ENCODE results near the gene OR2AG2. TPM values are rescaled to one million over a fixed set of nuclear protein-coding genes. Genes with fewer than 3 reads are reported as not detected.

OR2AG2 gene
- total RNA-seq, 3 donors from 2014 or later (not counting 1 experiment from before 2014, with no cell fraction given), result not detected

- Histone ChIP-seq H3K27me3 (ENCODE audit: control insufficient read depth, insufficient read depth, low read length) (no peaks in the 10 kb centered on the region), H3K36me3 (ENCODE audit: control insufficient read depth, insufficient read depth, low read length) (no peaks in the 10 kb centered on the region), H3K9me3 (ENCODE audit: control insufficient read depth, insufficient read depth, low read length) (no peaks in the 10 kb centered on the region), H3K27ac (ENCODE audit: low read length) (peak overlapping the region; percentile 91), H3K4me1 (ENCODE audit: control insufficient read depth, insufficient read depth, low read length) (peaks cover 10% of the 10 kb centered on the region), H3K4me3 (ENCODE audit: low read length) (peak overlapping the region; percentile 84)
- H3K4me3 Mint-ChIP-seq, result no peak overlapping the region
- H3K9me3 Mint-ChIP-seq, result no peaks in the 10 kb centered on the region
- DNase-seq (peak; percentile 38 to 78), ATAC-seq (peak; percentile 87 to 91 (median 88))
- intact Hi-C loops (cut with micrococcal nuclease), result loop anchor here (10.0 kb wide), 1 partner anchor 141 kb away; the partner anchor contains the start of genes ILK and RRP8
- no peak for TF ChIP-seq CTCF (IDR thresholded peaks at IDR 0.05)
- H3K27me3 Mint-ChIP-seq (ENCODE audit: low read depth in 2 of 2), result no peaks in the 10 kb centered on the region
- no peaks in the 10 kb centered on the region for H3K36me3 Mint-ChIP-seq
- H3K4me1 Mint-ChIP-seq, result peaks cover 0 to under 1% of the 10 kb centered on the region in 2 donors
- H3K27ac Mint-ChIP-seq, result no peak overlapping the region
- 0% methylated on average over 5 of the region's 5 CpGs for WGBS (ENCODE audit: insufficient coverage)
These were observed 25.6 kb downstream of the OR2AG2 start for GRCh38 chr11:6746086-6746618.

DNA sequence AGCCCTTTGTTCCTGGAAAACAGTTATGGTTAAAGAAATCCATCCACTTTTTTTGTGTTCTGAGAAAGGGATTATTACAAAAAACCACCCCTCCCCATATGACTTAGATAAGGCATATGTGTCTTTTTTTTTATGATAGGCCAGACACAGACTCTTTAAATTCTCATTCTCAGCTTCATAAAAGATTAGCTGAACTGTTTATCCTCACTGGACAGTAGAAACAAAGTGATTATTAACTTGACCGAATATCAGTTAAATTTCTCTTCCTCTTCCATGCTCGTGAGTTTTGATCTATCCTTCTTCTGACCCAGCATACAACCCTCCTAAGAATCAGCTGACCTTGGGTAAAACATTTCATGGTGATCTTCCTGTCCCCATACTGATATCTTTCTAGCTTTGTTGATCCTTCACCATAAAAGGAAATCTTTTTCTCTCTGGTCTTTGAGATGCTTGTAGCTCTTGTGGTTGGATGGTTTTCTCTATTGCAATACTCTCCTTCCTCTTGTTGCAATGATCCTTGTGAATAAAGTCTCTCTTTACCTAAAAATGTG, 26.2 kb downstream of the OR2AG2 start:
- peak; percentile 28 to 56 (median 54) for ATAC-seq
- intact Hi-C loops (cut with micrococcal nuclease), result loop anchor here (1.0 to 10.0 kb wide), 2 partner anchors 12 to 141 kb away; partner anchors contain the start of genes ILK and RRP8
- Histone ChIP-seq H3K9me3 (ENCODE audit: control insufficient read depth, insufficient read depth, low read length) (no peaks in the 10 kb centered on the region), H3K36me3 (ENCODE audit: control insufficient read depth, insufficient read depth, low read length) (no peaks in the 10 kb centered on the region), H3K27me3 (ENCODE audit: control insufficient read depth, insufficient read depth, low read length) (no peaks in the 10 kb centered on the region), H3K4me1 (ENCODE audit: control insufficient read depth, insufficient read depth, low read length) (peaks cover 10% of the 10 kb centered on the region), H3K4me3 (ENCODE audit: low read length) (peak overlapping the region; percentile 84), H3K27ac (ENCODE audit: low read length) (peak overlapping the region; percentile 91)
- peak in 1 of 2 donors; percentile 51 for DNase-seq
- 10% methylated on average over 2 of the region's 2 CpGs for WGBS (ENCODE audit: insufficient coverage)
- H3K9me3 Mint-ChIP-seq, result no peaks in the 10 kb centered on the region
- H3K27me3 Mint-ChIP-seq (ENCODE audit: low read depth in 2 of 2), result no peaks in the 10 kb centered on the region
- H3K36me3 Mint-ChIP-seq, result no peaks in the 10 kb centered on the region
- H3K27ac Mint-ChIP-seq, result no peak overlapping the region
- TF ChIP-seq CTCF (IDR thresholded peaks at IDR 0.05), result no peak
- peaks cover 5 to 6% of the 10 kb centered on the region in 2 donors for H3K4me1 Mint-ChIP-seq
- H3K4me3 Mint-ChIP-seq, result no peak overlapping the region

DNA sequence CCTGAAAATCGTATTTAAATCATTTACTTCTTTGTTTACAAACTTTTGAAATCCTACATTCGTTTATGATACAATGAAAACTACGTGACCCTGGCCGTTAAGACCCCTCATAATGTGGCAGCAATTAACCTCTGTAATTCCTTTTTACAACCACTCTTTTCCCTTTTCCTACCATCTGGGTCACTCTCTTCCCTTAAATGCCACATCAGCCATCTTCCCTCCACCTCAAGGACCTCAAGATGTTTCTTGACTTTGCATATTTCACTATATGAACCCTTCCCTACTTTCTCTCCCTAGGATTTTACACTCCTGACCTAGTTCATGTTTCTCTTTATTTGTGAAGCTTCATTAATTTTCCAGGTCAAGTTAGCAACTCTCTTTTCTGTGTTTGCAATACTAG, 26.8 kb downstream of the OR2AG2 start:
- H3K27me3 ChIP-seq (ENCODE audit: control insufficient read depth, insufficient read depth, low read length), result no peaks in the 10 kb centered on the region
- no peak for TF ChIP-seq CTCF (IDR thresholded peaks at IDR 0.05)
- H3K4me3 ChIP-seq (ENCODE audit: low read length), result peak overlapping the region; percentile 84
- no peaks in the 10 kb centered on the region for H3K27me3 Mint-ChIP-seq (ENCODE audit: low read depth in 2 of 2)
- no peak overlapping the region for H3K27ac Mint-ChIP-seq
- intact Hi-C loops (cut with micrococcal nuclease), result loop anchor here (1.0 to 10.0 kb wide), 2 partner anchors 12 to 140 kb away; partner anchors contain the start of genes ILK and RRP8
- peak overlapping the region; percentile 91 for H3K27ac ChIP-seq (ENCODE audit: low read length)
- H3K4me3 Mint-ChIP-seq, result no peak overlapping the region
- ATAC-seq, result no peak
- H3K36me3 ChIP-seq (ENCODE audit: control insufficient read depth, insufficient read depth, low read length), result peaks cover 1% of the 10 kb centered on the region
- WGBS (ENCODE audit: insufficient coverage), result 52% methylated on average over 4 of the region's 4 CpGs
- H3K9me3 ChIP-seq (ENCODE audit: control insufficient read depth, insufficient read depth, low read length), result no peaks in the 10 kb centered on the region
- peaks cover 13% of the 10 kb centered on the region for H3K4me1 ChIP-seq (ENCODE audit: control insufficient read depth, insufficient read depth, low read length)
- no peaks in the 10 kb centered on the region for H3K36me3 Mint-ChIP-seq
- DNase-seq, result no peak
- no peaks in the 10 kb centered on the region for H3K9me3 Mint-ChIP-seq
- H3K4me1 Mint-ChIP-seq, result peaks cover 6 to 7% of the 10 kb centered on the region in 2 donors
